HG03025 (cell line): ENCODE measurements around the gene PRKN.

Experiments used
- ATAC-seq: cut with Tn5 transposase; IDR thresholded peaks from one replicate; pipeline ENCODE4 v1.9.1; 2021; ENCODE audit warnings: mild to moderate bottlenecking, moderate library complexity; ENCODE audit not compliant: unreplicated experiment, low FRiP score

Gene PRKN

GRCh38 chr6:162262466-162263196 is 464.9 kb downstream of the PRKN start:
- ATAC-seq, result no peak

GRCh38 chr6:162261598-162261997 is 466.0 kb downstream of the PRKN start:
- ATAC-seq, result no peak

GRCh38 chr6:162260027-162260426 is 467.5 kb downstream of the PRKN start:
- no peak for ATAC-seq

- no peak for ATAC-seq
Observed at GRCh38 chr6:162258647-162259046, 468.9 kb downstream of the PRKN start.

GRCh38 chr6:162256361-162256760 is 471.2 kb downstream of the PRKN start:
- no peak for ATAC-seq

GRCh38 chr6:162251257-162251656 is 476.3 kb downstream of the PRKN start:
- no peak for ATAC-seq

- no peak for ATAC-seq
Observed at GRCh38 chr6:162249907-162250642, 477.5 kb downstream of the PRKN start.

GRCh38 chr6:162245830-162246420 is 481.6 kb downstream of the PRKN start:
- no peak for ATAC-seq

- no peak for ATAC-seq
Observed at GRCh38 chr6:162244031-162244430, 483.5 kb downstream of the PRKN start.

- ATAC-seq, result no peak
Observed at GRCh38 chr6:162242915-162243314, 484.7 kb downstream of the PRKN start.

- ATAC-seq, result no peak
Observed at GRCh38 chr6:162239330-162239729, 488.2 kb downstream of the PRKN start.

- no peak for ATAC-seq
Observed at GRCh38 chr6:162238675-162239074, 488.9 kb downstream of the PRKN start.

- ATAC-seq, result no peak
Observed at GRCh38 chr6:162237331-162237730, 490.2 kb downstream of the PRKN start.

- ATAC-seq, result no peak
Observed at GRCh38 chr6:162234631-162235030, 492.9 kb downstream of the PRKN start.

GRCh38 chr6:162230147-162230752 is 497.3 kb downstream of the PRKN start:
- no peak for ATAC-seq

- ATAC-seq, result no peak
Observed at GRCh38 chr6:162229093-162229492, 498.5 kb downstream of the PRKN start.

GRCh38 chr6:162226803-162227202 is 500.8 kb downstream of the PRKN start:
- ATAC-seq, result no peak

GRCh38 chr6:162222521-162222920 is 505.0 kb downstream of the PRKN start:
- ATAC-seq, result no peak

GRCh38 chr6:162220876-162221275 is 506.7 kb downstream of the PRKN start:
- no peak for ATAC-seq

- ATAC-seq, result no peak
Observed at GRCh38 chr6:162219266-162219665, 508.3 kb downstream of the PRKN start.

GRCh38 chr6:162217811-162218493 is 509.6 kb downstream of the PRKN start:
- ATAC-seq, result no peak
